LNCAP (cell line): ENCODE results near the gene ABCC1.

Source experiments
- CTCF ChIP-seq: fragments of 450-650 bp; IDR thresholded peaks from 2 replicates; pipeline ENCODE4 v1.5.1; 2017; ENCODE audit warnings: mild to moderate bottlenecking

ABCC1 gene

GRCh38 chr16:15950161-15950854, 892 bp downstream of the ABCC1 start:
- TF ChIP-seq CTCF: no peak

GRCh38 chr16:15950869-15951268, 1.5 kb downstream of the ABCC1 start:
- no peak for TF ChIP-seq CTCF

GRCh38 chr16:15951852-15952251, 2.4 kb downstream of the ABCC1 start:
- TF ChIP-seq CTCF: no peak

GRCh38 chr16:15952265-15952711, 2.9 kb downstream of the ABCC1 start:
- no peak for TF ChIP-seq CTCF

- no peak for TF ChIP-seq CTCF
These were observed 4.1 kb downstream of the ABCC1 start for GRCh38 chr16:15953477-15953876.

GRCh38 chr16:15953929-15954813, 4.8 kb downstream of the ABCC1 start:
- no peak for TF ChIP-seq CTCF

GRCh38 chr16:15954814-15955151, 5.4 kb downstream of the ABCC1 start:
- no peak for TF ChIP-seq CTCF
